H1 (cell line): ENCODE data around the gene CRIP1. TPM values are rescaled to one million over a fixed set of nuclear protein-coding genes. Genes with fewer than 3 reads are reported as not detected.

ENCODE experiments used
- CTCF ChIA-PET: fragments of 300-600 bp; sonication (Branson Sonifier 250); formaldehyde crosslinking; loops from one replicate; lab custom pipeline; 2021; ENCODE audit not compliant: partially characterized antibody; lab: Charles Lee
- POLR2A ChIA-PET: fragments of 300-600 bp; sonication (Branson Sonifier 250); formaldehyde crosslinking; loops from one replicate; lab custom pipeline; 2021; ENCODE audit warnings: inconsistent platforms; ENCODE audit not compliant: partially characterized antibody; lab: Charles Lee
- DNase-seq, 2 experiments: peaks; one replicate each; pipeline versions ENCODE4 v3.0.0 to v3.0.0-alpha.2; 2010 to 2022; ENCODE audit warnings: low spot score in 2 of 2, low read depth in 1 of 2, mixed read lengths in 1 of 2
- FAIRE-seq: peaks from 2 replicates; lab custom pipeline; 2011; peaks lifted over from hg19 to GRCh38; lab: Jason Lieb, UNC
- H2AFZ ChIP-seq: 2 replicates; pipeline ENCODE4 v1.8.1; 2012; ENCODE audit warnings: low read length, inconsistent platforms
- H2AK5ac ChIP-seq: 2 replicates; pipeline ENCODE4 v1.6.1; 2013; ENCODE audit warnings: low read depth, low read length
- H2BK120ac ChIP-seq: replicated peaks from 2 replicates; pipeline ENCODE3; 2013; ENCODE audit warnings: low read depth, low read length, inconsistent platforms
- H2BK12ac ChIP-seq: 2 replicates; pipeline ENCODE4 v1.6.1; 2013; ENCODE audit warnings: low read depth, low read length
- H2BK15ac ChIP-seq: 2 replicates; pipeline ENCODE4 v1.6.1; 2013; ENCODE audit warnings: low read length
- H2BK20ac ChIP-seq: 2 replicates; pipeline ENCODE4 v1.6.1; 2013; ENCODE audit warnings: low read length
- H2BK5ac ChIP-seq: 2 replicates; pipeline ENCODE4 v1.6.1; 2013; ENCODE audit warnings: low read depth, low read length
- H3K14ac ChIP-seq: 2 replicates; pipeline ENCODE4 v1.6.1; 2013; ENCODE audit warnings: inconsistent platforms; ENCODE audit not compliant: insufficient read length
- H3K18ac ChIP-seq: 2 replicates; pipeline ENCODE4 v1.6.1; 2013; ENCODE audit warnings: low read length; ENCODE audit errors: extremely low read depth
- H3K23ac ChIP-seq: 2 replicates; pipeline ENCODE4 v1.6.1; 2013; ENCODE audit warnings: inconsistent platforms; ENCODE audit not compliant: insufficient read length
- H3K23me2 ChIP-seq: 2 replicates; pipeline ENCODE4 v1.6.1; 2013; ENCODE audit warnings: low read depth, low read length
- H3K27ac ChIP-seq: 2 replicates; pipeline ENCODE4 v1.6.1; 2011; ENCODE audit warnings: low read depth, low read length, inconsistent platforms
- H3K27me3 ChIP-seq, 4 experiments: replicated peaks in 1 of 4; 1 replicate in 1 of 4; 2 replicates in 3 of 4; pipeline versions ENCODE4 v1.6.1 to v1.8.1; 2011 to 2013; ENCODE audit warnings: low read length in 3 of 4, mild to moderate bottlenecking in 3 of 4, inconsistent platforms in 2 of 4, mixed read lengths in 2 of 4, moderate library complexity in 1 of 4; ENCODE audit not compliant: control insufficient read depth in 3 of 4, insufficient read depth in 3 of 4; ENCODE audit errors: extremely low read depth in 1 of 4
- H3K36me3 ChIP-seq, 4 experiments: 2 replicates each; pipeline versions ENCODE4 v1.6.1 to v1.8.1; 2011 to 2013; ENCODE audit warnings: mild to moderate bottlenecking in 4 of 4, low read length in 3 of 4, moderate library complexity in 2 of 4, control low read depth in 1 of 4, inconsistent platforms in 1 of 4; ENCODE audit not compliant: insufficient read depth in 4 of 4, control insufficient read depth in 2 of 4
- H3K4ac ChIP-seq: replicated peaks from 2 replicates; pipeline ENCODE3; 2013; ENCODE audit warnings: low read length, low read depth, mixed read lengths, inconsistent platforms; ENCODE audit not compliant: insufficient read length
- H3K4me1 ChIP-seq, 4 experiments: replicated peaks in 1 of 4; 1 replicate in 1 of 4; 2 replicates in 3 of 4; pipeline versions ENCODE4 v1.6.1 to v1.8.1; 2011 to 2013; ENCODE audit warnings: low read length in 3 of 4, inconsistent platforms in 2 of 4, mixed read lengths in 1 of 4; ENCODE audit not compliant: insufficient read depth in 4 of 4, control insufficient read depth in 3 of 4
- H3K4me2 ChIP-seq, 2 experiments: 2 replicates each; pipeline versions ENCODE4 v1.6.1 to v1.8.1; 2011 to 2013; ENCODE audit warnings: low read depth in 2 of 2, low read length in 2 of 2, control low read depth in 1 of 2, inconsistent platforms in 1 of 2, mild to moderate bottlenecking in 1 of 2; ENCODE audit not compliant: insufficient read depth in 1 of 2
- H3K4me3 ChIP-seq, 4 experiments: fragments of 200-600, 300-600 bp in 1 of 4; sonication (generic), shearing (Covaris generic), sonication (Bioruptor Twin) in 1 of 4; 2 replicates each; pipeline versions ENCODE4 v1.5.1 to v1.8.1; 2011 to 2016; ENCODE audit warnings: low read length in 4 of 4, low read depth in 3 of 4, control low read depth in 2 of 4, inconsistent platforms in 2 of 4, mild to moderate bottlenecking in 2 of 4, mixed read lengths in 1 of 4, moderate library complexity in 1 of 4; ENCODE audit not compliant: insufficient read depth in 2 of 4; ENCODE audit errors: extremely low read depth in 1 of 4
- H3K56ac ChIP-seq: replicated peaks from 2 replicates; pipeline ENCODE3; 2013; ENCODE audit warnings: low read depth, mild to moderate bottlenecking, mixed read lengths, low read length, inconsistent platforms; ENCODE audit not compliant: insufficient read length
- H3K79me1 ChIP-seq: 2 replicates; pipeline ENCODE4 v1.6.1; 2013; ENCODE audit warnings: low read depth, low read length, control low read depth
- H3K79me2 ChIP-seq, 2 experiments: 2 replicates each; pipeline versions ENCODE4 v1.6.1 to v1.8.1; 2012 to 2013; ENCODE audit warnings: low read length in 2 of 2, mild to moderate bottlenecking in 2 of 2, inconsistent platforms in 1 of 2; ENCODE audit not compliant: insufficient read depth in 2 of 2, control insufficient read depth in 1 of 2
- H3K9ac ChIP-seq, 4 experiments: replicated peaks in 1 of 4; 1 replicate in 1 of 4; 2 replicates in 3 of 4; pipeline versions ENCODE4 v1.6.1 to v1.8.1; 2011 to 2013; ENCODE audit warnings: low read depth in 3 of 4, low read length in 3 of 4, control low read depth in 2 of 4, mild to moderate bottlenecking in 2 of 4, moderate library complexity in 2 of 4, inconsistent platforms in 1 of 4; ENCODE audit errors: extremely low read depth in 1 of 4
- H3K9me3 ChIP-seq, 2 experiments: 2 replicates each; pipeline versions ENCODE4 v1.6.1 to v1.8.1; 2012 to 2013; ENCODE audit warnings: mild to moderate bottlenecking in 2 of 2, moderate library complexity in 2 of 2, control low read depth in 1 of 2, inconsistent platforms in 1 of 2, low read depth in 1 of 2, low read length in 1 of 2, mixed read lengths in 1 of 2; ENCODE audit not compliant: insufficient read depth in 2 of 2
- H4K20me1 ChIP-seq, 2 experiments: replicated peaks in 1 of 2; 2 replicates each; pipeline versions ENCODE3 to v1.8.1; 2011 to 2013; ENCODE audit warnings: inconsistent platforms in 2 of 2, low read length in 2 of 2, mild to moderate bottlenecking in 1 of 2; ENCODE audit not compliant: insufficient read depth in 2 of 2, control insufficient read depth in 1 of 2
- H4K5ac ChIP-seq: 2 replicates; pipeline ENCODE4 v1.6.1; 2013; ENCODE audit warnings: low read length, low read depth, mixed read lengths, inconsistent platforms; ENCODE audit not compliant: insufficient read length
- H4K8ac ChIP-seq: 2 replicates; pipeline ENCODE4 v1.8.0; 2013; ENCODE audit warnings: mild to moderate bottlenecking, moderate library complexity, low read length, inconsistent platforms; ENCODE audit not compliant: insufficient read depth; ENCODE audit errors: extremely low read depth
- H4K91ac ChIP-seq: replicated peaks from 2 replicates; pipeline ENCODE3; 2013; ENCODE audit warnings: low read length, mixed read lengths, inconsistent platforms; ENCODE audit not compliant: insufficient read length
- CHD1 ChIP-seq: IDR thresholded peaks from 2 replicates; pipeline ENCODE4 v1.6.1; 2012; ENCODE audit warnings: low read depth, low read length, improper control_type of control experiment
- CTBP2 ChIP-seq: IDR thresholded peaks from 2 replicates; pipeline ENCODE4 v1.7.0; 2011; ENCODE audit warnings: borderline replicate concordance, mild to moderate bottlenecking, moderate library complexity, mixed read lengths, low read length; ENCODE audit not compliant: insufficient read depth, insufficient read length
- JUN ChIP-seq: IDR thresholded peaks from 2 replicates; pipeline ENCODE4 v1.6.1; 2011; ENCODE audit warnings: low read depth, mild to moderate bottlenecking, improper control_type of control experiment, low read length
- SAP30 ChIP-seq: fragments of 300-600 bp; sonication (generic); IDR thresholded peaks from 2 replicates; pipeline ENCODE4 v1.7.1; 2012; ENCODE audit warnings: low read length, moderate library complexity, mild to moderate bottlenecking, inconsistent platforms; ENCODE audit not compliant: insufficient read depth, insufficient replicate concordance
- SP1 ChIP-seq: IDR thresholded peaks from 2 replicates; pipeline ENCODE4 v1.6.1; 2011; ENCODE audit warnings: low read depth, low read length
- TBP ChIP-seq: IDR thresholded peaks from 2 replicates; pipeline ENCODE4 v1.6.1; 2011; ENCODE audit warnings: low read depth, low read length, improper control_type of control experiment
- WGBS, 2 experiments: shearing (Covaris generic) in 1 of 2; methylation state at CpG; one replicate each; pipeline versions ENCODE4 v1.1.6 to v1.1.7; 2013 to 2015; ENCODE audit warnings: low lambda C conversion rate in 2 of 2, mixed read lengths in 2 of 2, inconsistent platforms in 1 of 2, low coverage in 1 of 2, missing lambda C conversion rate in 1 of 2; ENCODE audit not compliant: insufficient replicate concordance in 2 of 2, insufficient coverage in 1 of 2, insufficient read length in 1 of 2; ENCODE audit errors: extremely low coverage in 1 of 2, missing lambda C conversion rate in 1 of 2; 5-methylcytosine and 5-hydroxymethylcytosine counted together
- polyA plus RNA-seq, 7 experiments: library from polyadenylated mRNA; depleted of rRNA in 3 of 7; stranded (reverse) in 5 of 7; unstranded in 2 of 7; fragments of >200 nt in 5 of 7; fragments of 200-250 nt in 2 of 7; gene quantifications; 1 replicate in 5 of 7; 2 replicates in 1 of 7; 4 replicates in 1 of 7; pipeline versions ENCODE4 v1.2.1 to v1.2.3, GENCODE V29; 2011 to 2013; ENCODE audit warnings: missing spikeins in 2 of 7, mixed read lengths in 2 of 7
- total RNA-seq: library from RNA; stranded (reverse); fragmentation: NEBNext Ultra II Directional; extraction: Animal tissue kit (Norgen Biotek cat#: 25700); gene quantifications from 2 replicates; pipeline ENCODE4 v1.2.1, GENCODE V29; 2021
- TF ChIP-seq, protein P1 (sequence below): IDR thresholded peaks from 2 replicates; pipeline ENCODE4 v1.6.1; 2011; ENCODE audit warnings: low read length, improper control_type of control experiment

The CRIP1 gene
- total and polyA plus RNA-seq, 2 of the 8 experiments (the other 6 are each of a cell fraction or from before 2014, with no cell fraction given), result 1.2 to 2.2 TPM

DNA sequence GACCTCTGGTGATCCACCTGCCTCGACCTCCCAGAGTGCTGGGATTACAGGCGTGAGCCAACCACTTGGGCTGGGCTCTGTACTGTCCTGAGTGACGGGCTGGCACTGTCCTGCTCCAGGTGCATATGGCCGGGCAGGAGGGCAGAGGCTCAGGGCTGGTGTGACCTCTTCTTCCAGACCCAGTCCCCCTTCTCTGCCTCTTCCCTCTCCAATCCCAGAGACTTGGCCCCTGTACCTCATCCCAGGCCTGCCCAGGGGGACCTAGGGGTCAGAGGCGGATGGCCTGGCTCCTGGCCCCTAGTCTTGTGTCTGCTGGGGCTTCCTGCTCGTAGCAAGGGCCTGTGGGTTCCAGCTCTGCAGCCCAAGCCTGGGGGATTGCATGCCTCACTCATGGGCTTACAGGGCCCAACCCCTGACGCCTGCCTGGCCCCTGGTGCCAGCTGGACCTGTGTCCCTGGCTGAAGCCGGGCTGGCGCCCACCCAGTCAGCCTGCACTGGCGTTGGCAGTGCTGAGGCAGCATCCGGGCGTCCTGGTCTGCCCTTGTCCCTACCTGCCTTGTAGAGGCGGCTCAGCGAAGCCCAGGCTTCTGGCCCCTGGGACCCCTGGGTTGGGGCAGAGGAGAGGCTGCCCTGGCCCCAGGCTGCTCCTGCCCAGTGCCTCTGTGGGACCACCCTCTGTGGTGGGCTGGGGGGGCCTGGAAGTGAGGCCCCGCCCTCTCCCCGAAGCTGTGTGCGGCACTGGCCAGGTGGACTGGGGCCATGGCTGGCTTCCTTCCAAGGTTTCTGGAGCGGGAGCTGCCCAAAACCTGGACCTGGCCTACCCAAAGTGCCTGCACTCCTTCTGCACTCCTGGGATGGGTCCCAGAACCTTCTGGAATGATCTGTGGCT lies 8.7 kb downstream of the CRIP1 start:
- H2BK5ac ChIP-seq, result no peak overlapping the region
- peaks cover 0 to 3% (median 0%) of the 10 kb centered on the region in 4 experiments; a peak in 3 of 7 replicates for H3K4me1 ChIP-seq
- 90% methylated on average over 17 of the region's 18 CpGs; no CpG with 5 or more reads in 1 of the 2 experiments for WGBS, 2 experiments
- CTCF ChIA-PET, result no interaction called here
- no peak overlapping the region for H2BK15ac ChIP-seq
- no peak overlapping the region for H2AFZ ChIP-seq
- H2BK20ac ChIP-seq, result no peak overlapping the region
- no peaks in the 10 kb centered on the region for H3K79me1 ChIP-seq
- H4K5ac ChIP-seq, result no peak overlapping the region
- H3K79me2 ChIP-seq, result no peaks in the 10 kb centered on the region
- no peak overlapping the region for H3K14ac ChIP-seq
- peaks cover 0 to 9% of the 10 kb centered on the region in 2 experiments for H4K20me1 ChIP-seq
- no peak overlapping the region for H2BK12ac ChIP-seq
- FAIRE-seq (no peak), DNase-seq (no peak)
- no peak overlapping the region for H2AK5ac ChIP-seq
- H3K4ac ChIP-seq, result no peak overlapping the region
- TF ChIP-seq SAP30, result no peak
- TF ChIP-seq TBP, result no peak
- no peak for TF ChIP-seq SP1
- no peak for TF ChIP-seq JUN
- TF ChIP-seq, protein P1, sequence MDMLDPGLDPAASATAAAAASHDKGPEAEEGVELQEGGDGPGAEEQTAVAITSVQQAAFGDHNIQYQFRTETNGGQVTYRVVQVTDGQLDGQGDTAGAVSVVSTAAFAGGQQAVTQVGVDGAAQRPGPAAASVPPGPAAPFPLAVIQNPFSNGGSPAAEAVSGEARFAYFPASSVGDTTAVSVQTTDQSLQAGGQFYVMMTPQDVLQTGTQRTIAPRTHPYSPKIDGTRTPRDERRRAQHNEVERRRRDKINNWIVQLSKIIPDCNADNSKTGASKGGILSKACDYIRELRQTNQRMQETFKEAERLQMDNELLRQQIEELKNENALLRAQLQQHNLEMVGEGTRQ, result no peak
- TF ChIP-seq CHD1, result no peak
- no peak for TF ChIP-seq CTBP2
- H3K27ac ChIP-seq, result no peak overlapping the region
- H4K91ac ChIP-seq, result no peak overlapping the region
- POLR2A ChIA-PET, result no interaction called here
- no peak overlapping the region for H3K4me2 ChIP-seq
- H3K4me3 ChIP-seq, result no peak overlapping the region
- H3K9ac ChIP-seq, result no peak overlapping the region
- no peaks in the 10 kb centered on the region for H3K9me3 ChIP-seq
- no peaks in the 10 kb centered on the region for H3K27me3 ChIP-seq
- no peak overlapping the region for H3K18ac ChIP-seq
- H2BK120ac ChIP-seq, result no peak overlapping the region
- no peak overlapping the region for H3K23ac ChIP-seq
- no peaks in the 10 kb centered on the region; a peak in 2 of 8 replicates for H3K36me3 ChIP-seq
- no peak overlapping the region for H4K8ac ChIP-seq
- no peak overlapping the region for H3K56ac ChIP-seq
- H3K23me2 ChIP-seq, result peaks cover under 1% of the 10 kb centered on the region; the same call in 1 of the 2 replicates
